Measurements from ENCODE around the gene CADPS2.

Gene CADPS2

GRCh38 chr7:122850528-122850927 lies 35.7 kb downstream of the CADPS2 start:
- no peak overlapping the region for H3K27ac ChIP-seq (ENCODE audit: low read depth, low read length)
- H3K27me3 ChIP-seq (ENCODE audit: low read length) = no peaks in the 10 kb centered on the region
- H2AFZ ChIP-seq (ENCODE audit: low read depth, low read length, severe bottlenecking) = no peak overlapping the region
- no peaks in the 10 kb centered on the region for H3K36me3 ChIP-seq (ENCODE audit: low read length)
- no peaks in the 10 kb centered on the region for H3K79me2 ChIP-seq (ENCODE audit: insufficient read depth, low read length)
- TF ChIP-seq CTCF (IDR thresholded peaks at IDR 0.05; ENCODE audit: insufficient read depth, low read length, poor library complexity, severe bottlenecking) (no peak), EZH2phosphoT487 (conservative IDR thresholded peaks at IDR 0.05; ENCODE audit: low read length) (no peak)
- H3K4me3 ChIP-seq (ENCODE audit: insufficient read depth, low read length, poor library complexity, severe bottlenecking) = no peak overlapping the region
- no peaks in the 10 kb centered on the region for H3K9me3 ChIP-seq (ENCODE audit: insufficient read depth, low read length)
- no peaks in the 10 kb centered on the region for H3F3A ChIP-seq (ENCODE audit: insufficient read depth)
- H3K4me2 ChIP-seq (ENCODE audit: low read depth, low read length, poor library complexity, severe bottlenecking) = no peak overlapping the region
- no peaks in the 10 kb centered on the region for H4K20me1 ChIP-seq (ENCODE audit: low read depth, low read length)
- H3K9ac ChIP-seq (ENCODE audit: low read length) = no peak overlapping the region
- H3K9me2 ChIP-seq (replicated peaks; ENCODE audit: insufficient read depth, low read length) = no peaks in the 10 kb centered on the region

- no peak overlapping the region for H3K9ac ChIP-seq (ENCODE audit: low read length)
- H3K27me3 ChIP-seq (ENCODE audit: low read length) = no peaks in the 10 kb centered on the region
- no peak overlapping the region for H3K27ac ChIP-seq (ENCODE audit: low read depth, low read length)
- no peak overlapping the region for H2AFZ ChIP-seq (ENCODE audit: low read depth, low read length, severe bottlenecking)
- H3K9me3 ChIP-seq (ENCODE audit: insufficient read depth, low read length) = no peaks in the 10 kb centered on the region
- H3K36me3 ChIP-seq (ENCODE audit: low read length) = no peaks in the 10 kb centered on the region
- H3K9me2 ChIP-seq (replicated peaks; ENCODE audit: insufficient read depth, low read length) = no peaks in the 10 kb centered on the region
- TF ChIP-seq CTCF (IDR thresholded peaks at IDR 0.05; ENCODE audit: insufficient read depth, low read length, poor library complexity, severe bottlenecking) (no peak), EZH2phosphoT487 (conservative IDR thresholded peaks at IDR 0.05; ENCODE audit: low read length) (no peak)
- H3K4me3 ChIP-seq (ENCODE audit: insufficient read depth, low read length, poor library complexity, severe bottlenecking) = no peak overlapping the region
- no peak overlapping the region for H3K4me2 ChIP-seq (ENCODE audit: low read depth, low read length, poor library complexity, severe bottlenecking)
- no peaks in the 10 kb centered on the region for H3K79me2 ChIP-seq (ENCODE audit: insufficient read depth, low read length)
- H3F3A ChIP-seq (ENCODE audit: insufficient read depth) = no peaks in the 10 kb centered on the region
- H4K20me1 ChIP-seq (ENCODE audit: low read depth, low read length) = no peaks in the 10 kb centered on the region
Measured at GRCh38 chr7:122849957-122850328, 36.3 kb downstream of the CADPS2 start.

GRCh38 chr7:122849322-122849956 lies 36.8 kb downstream of the CADPS2 start:
- Histone ChIP-seq H3K4me2 (ENCODE audit: low read depth, low read length, poor library complexity, severe bottlenecking) (no peak overlapping the region), H3K9me2 (replicated peaks; ENCODE audit: insufficient read depth, low read length) (no peaks in the 10 kb centered on the region), H2AFZ (ENCODE audit: low read depth, low read length, severe bottlenecking) (no peak overlapping the region), H3K9me3 (ENCODE audit: insufficient read depth, low read length) (no peaks in the 10 kb centered on the region), H3K4me3 (ENCODE audit: insufficient read depth, low read length, poor library complexity, severe bottlenecking) (no peak overlapping the region), H4K20me1 (ENCODE audit: low read depth, low read length) (no peaks in the 10 kb centered on the region), H3K79me2 (ENCODE audit: insufficient read depth, low read length) (no peaks in the 10 kb centered on the region), H3K27ac (ENCODE audit: low read depth, low read length) (no peak overlapping the region), H3K27me3 (ENCODE audit: low read length) (no peaks in the 10 kb centered on the region), H3K36me3 (ENCODE audit: low read length) (no peaks in the 10 kb centered on the region), H3K9ac (ENCODE audit: low read length) (no peak overlapping the region), H3F3A (ENCODE audit: insufficient read depth) (no peaks in the 10 kb centered on the region)
- TF ChIP-seq CTCF (IDR thresholded peaks at IDR 0.05; ENCODE audit: insufficient read depth, low read length, poor library complexity, severe bottlenecking) = no peak
- TF ChIP-seq EZH2phosphoT487 (conservative IDR thresholded peaks at IDR 0.05; ENCODE audit: low read length) = no peak
